NT2/D1 (cell line): Measurements from ENCODE around the gene LRRC27.

Source experiments
- DNase-seq: peaks from one replicate; pipeline ENCODE4 v3.0.0-alpha.2; 2011; ENCODE audit warnings: low read depth, low spot score
- H3K27me3 ChIP-seq: 2 replicates; pipeline ENCODE4 v1.6.0; 2011; ENCODE audit warnings: mild to moderate bottlenecking; ENCODE audit not compliant: insufficient read length, insufficient read depth
- H3K36me3 ChIP-seq: 2 replicates; pipeline ENCODE4 v1.6.1; 2011; ENCODE audit warnings: mild to moderate bottlenecking, low read length, mixed read lengths; ENCODE audit not compliant: insufficient read depth, insufficient read length
- H3K4me1 ChIP-seq: 2 replicates; pipeline ENCODE4 v1.5.1; 2011; ENCODE audit not compliant: insufficient read depth, insufficient read length
- H3K4me3 ChIP-seq: 2 replicates; pipeline ENCODE4 v1.5.1; 2011; ENCODE audit warnings: low read depth; ENCODE audit not compliant: insufficient read length
- H3K9ac ChIP-seq: 2 replicates; pipeline ENCODE4 v1.6.0; 2011; ENCODE audit warnings: low read depth; ENCODE audit not compliant: insufficient read length
- H3K9me3 ChIP-seq: 2 replicates; pipeline ENCODE4 v1.5.1; 2011; ENCODE audit warnings: mild to moderate bottlenecking, low read length; ENCODE audit not compliant: insufficient read depth
- SUZ12 ChIP-seq: IDR thresholded peaks from 2 replicates; pipeline ENCODE4 v1.6.1; 2011; ENCODE audit not compliant: insufficient read length, insufficient read depth; ENCODE audit errors: extremely low read depth
- YY1 ChIP-seq: IDR thresholded peaks from 2 replicates; pipeline ENCODE4 v1.6.1; 2011; ENCODE audit not compliant: insufficient read length, insufficient read depth
- ZNF274 ChIP-seq: IDR thresholded peaks from 2 replicates; pipeline ENCODE4 v1.6.1; 2011; ENCODE audit warnings: mild to moderate bottlenecking, low read depth, low read length

The LRRC27 gene

DNA sequence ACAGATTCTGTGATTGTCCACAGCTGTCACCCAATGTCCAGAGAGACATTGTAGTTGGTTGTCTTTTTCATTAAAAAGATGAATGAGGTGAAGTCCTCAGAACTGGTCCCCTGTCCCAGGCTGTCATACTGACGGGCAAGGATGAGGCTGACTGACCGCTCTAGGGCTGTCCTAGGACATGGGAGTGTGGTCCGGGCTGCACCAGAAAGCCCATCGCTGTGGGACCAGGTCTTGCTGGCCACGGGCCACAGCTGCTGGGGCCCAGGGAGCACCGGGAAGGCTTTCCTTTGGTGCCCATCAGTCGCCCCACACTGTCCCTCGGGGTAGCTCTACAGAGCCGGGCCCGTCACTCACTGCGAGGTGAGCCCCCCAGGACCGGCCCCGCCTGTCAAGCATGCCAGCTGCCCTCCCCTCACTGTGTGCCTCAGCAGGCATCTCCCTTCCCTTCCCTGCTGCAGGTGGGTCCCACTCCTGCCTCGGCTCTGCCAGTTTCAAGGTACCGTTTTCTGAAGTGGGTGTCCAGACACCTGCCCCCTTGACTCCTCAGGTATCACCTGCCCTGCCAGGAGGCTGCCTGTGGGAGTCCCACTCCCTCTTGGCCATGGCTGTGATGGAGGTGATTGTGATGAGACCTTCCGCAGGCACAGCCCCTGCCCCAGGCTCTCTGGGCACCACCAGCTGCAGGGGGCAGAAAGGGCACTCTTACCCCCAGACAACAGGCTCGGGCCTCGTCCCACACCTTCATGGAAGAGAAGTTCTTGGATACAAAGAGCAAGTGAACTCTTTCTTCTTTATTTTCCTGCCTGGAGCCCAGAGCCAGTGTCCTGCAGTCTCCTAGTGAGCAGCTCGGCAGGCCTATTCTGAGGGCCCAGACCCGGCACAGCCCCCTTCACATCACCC, 21.7 kb downstream of the LRRC27 start:
- H3K9ac ChIP-seq = no peak overlapping the region
- no peak for TF ChIP-seq YY1
- no peak for TF ChIP-seq SUZ12
- no peak for TF ChIP-seq ZNF274
- H3K9me3 ChIP-seq = no peaks in the 10 kb centered on the region
- no peaks in the 10 kb centered on the region for H3K4me1 ChIP-seq
- no peak for DNase-seq
- H3K27me3 ChIP-seq = no peaks in the 10 kb centered on the region
- H3K36me3 ChIP-seq = no peaks in the 10 kb centered on the region
- H3K4me3 ChIP-seq = no peak overlapping the region

DNA sequence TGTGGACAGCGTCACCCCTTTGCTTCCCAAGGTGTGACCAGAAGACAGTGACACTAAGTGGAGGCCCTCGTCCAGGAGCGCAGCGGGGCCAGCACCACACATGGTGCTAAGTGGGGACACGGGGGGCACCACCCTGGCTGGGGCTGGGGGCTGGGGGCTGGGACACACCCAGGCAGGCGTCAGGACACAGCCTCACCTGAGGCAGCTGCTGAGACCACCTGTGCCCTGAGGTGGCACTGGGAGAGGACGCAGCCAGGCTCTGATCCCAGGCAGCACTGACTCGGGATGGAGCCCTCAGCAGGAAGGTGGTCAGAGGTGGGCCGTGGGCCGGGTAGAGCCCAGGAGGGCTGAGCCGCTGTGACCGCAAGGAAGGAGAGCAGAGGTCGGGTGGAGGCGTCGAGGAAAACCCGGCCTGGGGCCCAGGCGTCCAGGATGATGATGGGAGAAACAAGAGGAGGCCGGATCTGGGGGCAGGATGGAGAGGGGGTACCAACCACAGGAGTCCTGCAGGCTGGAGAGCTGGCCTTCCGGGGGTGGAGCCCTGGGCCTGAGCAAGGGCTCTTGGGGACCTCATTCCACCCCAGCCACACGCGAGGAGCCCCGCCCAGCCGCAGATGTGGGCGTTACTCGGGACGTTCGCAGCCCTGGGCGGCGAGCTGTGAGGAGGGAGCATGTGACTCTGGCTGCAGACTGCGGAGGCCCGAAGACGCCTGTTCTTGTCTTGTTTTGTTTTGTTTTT, 22.5 kb downstream of the LRRC27 start:
- Histone ChIP-seq H3K4me1 (no peaks in the 10 kb centered on the region), H3K9ac (no peak overlapping the region), H3K4me3 (no peak overlapping the region), H3K27me3 (no peaks in the 10 kb centered on the region), H3K9me3 (no peaks in the 10 kb centered on the region), H3K36me3 (no peaks in the 10 kb centered on the region)
- no peak for DNase-seq
- TF ChIP-seq ZNF274 (no peak), YY1 (no peak), SUZ12 (no peak)

- H3K27me3 ChIP-seq = no peaks in the 10 kb centered on the region
- TF ChIP-seq ZNF274 = no peak
- TF ChIP-seq SUZ12 = no peak
- no peak for TF ChIP-seq YY1
- no peak overlapping the region for H3K9ac ChIP-seq
- DNase-seq = no peak
- H3K9me3 ChIP-seq = no peaks in the 10 kb centered on the region
- H3K4me3 ChIP-seq = no peak overlapping the region
- H3K36me3 ChIP-seq = no peaks in the 10 kb centered on the region
- no peaks in the 10 kb centered on the region for H3K4me1 ChIP-seq
Observed at GRCh38 chr10:132355297-132355696, 23.3 kb downstream of the LRRC27 start.

GRCh38 chr10:132355754-132356153, 23.8 kb downstream of the LRRC27 start:
- DNase-seq = no peak
- no peak overlapping the region for H3K9ac ChIP-seq
- TF ChIP-seq ZNF274 (no peak), YY1 (no peak), SUZ12 (no peak)
- no peaks in the 10 kb centered on the region for H3K36me3 ChIP-seq
- no peak overlapping the region for H3K4me3 ChIP-seq
- H3K9me3 ChIP-seq = no peaks in the 10 kb centered on the region
- no peaks in the 10 kb centered on the region for H3K27me3 ChIP-seq
- no peaks in the 10 kb centered on the region for H3K4me1 ChIP-seq

DNA sequence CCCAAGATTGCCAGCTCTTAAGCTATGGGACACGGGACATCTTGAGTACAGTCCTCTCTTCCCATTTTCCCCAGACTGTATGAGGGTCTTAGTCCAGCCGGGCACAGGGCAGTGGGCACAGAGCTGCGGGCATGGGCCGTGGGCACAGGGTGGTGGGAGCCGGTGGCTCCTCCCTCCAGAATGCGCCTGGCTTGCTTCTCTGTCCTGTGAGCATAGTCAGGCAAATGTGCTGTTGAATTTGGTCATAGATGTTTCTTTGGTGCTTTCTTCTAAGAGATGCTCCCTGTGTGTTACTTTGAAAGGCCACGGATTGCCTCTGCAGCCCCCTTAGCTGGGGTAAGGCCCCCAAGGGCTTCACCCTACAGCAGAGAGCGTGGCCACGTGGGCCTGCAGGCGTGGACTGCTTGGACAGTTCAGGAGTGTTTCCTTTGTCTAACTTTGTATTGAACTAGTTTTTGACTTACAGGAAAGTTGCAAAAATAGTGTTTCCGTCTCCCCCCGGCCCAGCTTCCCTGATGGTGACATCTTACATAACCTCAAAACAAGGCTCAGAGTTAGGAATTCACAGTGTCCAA, 24.7 kb downstream of the LRRC27 start:
- TF ChIP-seq YY1 (no peak), SUZ12 (no peak), ZNF274 (no peak)

GRCh38 chr10:132357286-132358058, 25.5 kb downstream of the LRRC27 start:
- no peak for DNase-seq
- Histone ChIP-seq H3K4me3 (no peak overlapping the region), H3K9ac (no peak overlapping the region), H3K36me3 (no peaks in the 10 kb centered on the region), H3K4me1 (no peaks in the 10 kb centered on the region), H3K27me3 (no peaks in the 10 kb centered on the region), H3K9me3 (no peaks in the 10 kb centered on the region)
- TF ChIP-seq YY1 (no peak), SUZ12 (no peak), ZNF274 (no peak)

More for the DNA sequence above, 24.7 kb downstream of the LRRC27 start:
- H3K4me3 ChIP-seq = no peak overlapping the region
- no peaks in the 10 kb centered on the region for H3K9me3 ChIP-seq
- H3K27me3 ChIP-seq = no peaks in the 10 kb centered on the region
- no peaks in the 10 kb centered on the region for H3K36me3 ChIP-seq
- no peak overlapping the region for H3K9ac ChIP-seq
- DNase-seq = no peak
- no peaks in the 10 kb centered on the region for H3K4me1 ChIP-seq
